ENCODE data around the gene NFATC1. TPM values are rescaled to one million over a fixed set of nuclear protein-coding genes. Genes with fewer than 3 reads are reported as not detected.

NFATC1 gene
- total RNA-seq: 0.46 and 2.1 TPM in 2 replicates

GRCh38 chr18:79395761-79396404, at the start of gene NFATC1:
Gene NFATC1, plus strand, starts transcription at chr18:79395930. Its CDS starts 295 bp downstream, at chr18:79396225.
- H3K4me3 ChIP-seq (ENCODE audit: low read depth, low read length): peak within 1 kb of the TSS; percentile 56
- DNase-seq (ENCODE audit: low read depth): no peak
- TF ChIP-seq CTCF (conservative IDR thresholded peaks at IDR 0.05; ENCODE audit: low read depth, low read length): no peak

- no peak overlapping the region for H3K4me3 ChIP-seq (ENCODE audit: low read depth, low read length)
- no peak for DNase-seq (ENCODE audit: low read depth)
- TF ChIP-seq CTCF (conservative IDR thresholded peaks at IDR 0.05; ENCODE audit: low read depth, low read length): no peak
Measured at GRCh38 chr18:79345981-79346380, 49.7 kb upstream of the NFATC1 start.

GRCh38 chr18:79348066-79348465, 47.7 kb upstream of the NFATC1 start:
- no peak for DNase-seq (ENCODE audit: low read depth)
- no peak for TF ChIP-seq CTCF (conservative IDR thresholded peaks at IDR 0.05; ENCODE audit: low read depth, low read length)

GRCh38 chr18:79352432-79352831, 43.3 kb upstream of the NFATC1 start:
- DNase-seq (ENCODE audit: low read depth): no peak
- H3K4me3 ChIP-seq (ENCODE audit: low read depth, low read length): no peak overlapping the region
- TF ChIP-seq CTCF (conservative IDR thresholded peaks at IDR 0.05; ENCODE audit: low read depth, low read length): no peak

More at GRCh38 chr18:79348066-79348465, 47.7 kb upstream of the NFATC1 start:
- no peak overlapping the region for H3K4me3 ChIP-seq (ENCODE audit: low read depth, low read length)

- DNase-seq (ENCODE audit: low read depth): no peak
- TF ChIP-seq CTCF (conservative IDR thresholded peaks at IDR 0.05; ENCODE audit: low read depth, low read length): no peak
- no peak overlapping the region for H3K4me3 ChIP-seq (ENCODE audit: low read depth, low read length)
Measured at GRCh38 chr18:79353267-79353666, 42.5 kb upstream of the NFATC1 start.

- no peak overlapping the region for H3K4me3 ChIP-seq (ENCODE audit: low read depth, low read length)
- DNase-seq (ENCODE audit: low read depth): no peak
- no peak for TF ChIP-seq CTCF (conservative IDR thresholded peaks at IDR 0.05; ENCODE audit: low read depth, low read length)
Measured at GRCh38 chr18:79354350-79354749, 41.4 kb upstream of the NFATC1 start.

All from epithelial cell of proximal tubule (primary cell).